ENCODE data around the gene CDK5RAP1.
"Not testable (repeated sequence)": the region's sequence is repeated elsewhere in the genome, so short reads cannot be mapped to it uniquely, and the experiment has no call there.

The CDK5RAP1 gene

DNA sequence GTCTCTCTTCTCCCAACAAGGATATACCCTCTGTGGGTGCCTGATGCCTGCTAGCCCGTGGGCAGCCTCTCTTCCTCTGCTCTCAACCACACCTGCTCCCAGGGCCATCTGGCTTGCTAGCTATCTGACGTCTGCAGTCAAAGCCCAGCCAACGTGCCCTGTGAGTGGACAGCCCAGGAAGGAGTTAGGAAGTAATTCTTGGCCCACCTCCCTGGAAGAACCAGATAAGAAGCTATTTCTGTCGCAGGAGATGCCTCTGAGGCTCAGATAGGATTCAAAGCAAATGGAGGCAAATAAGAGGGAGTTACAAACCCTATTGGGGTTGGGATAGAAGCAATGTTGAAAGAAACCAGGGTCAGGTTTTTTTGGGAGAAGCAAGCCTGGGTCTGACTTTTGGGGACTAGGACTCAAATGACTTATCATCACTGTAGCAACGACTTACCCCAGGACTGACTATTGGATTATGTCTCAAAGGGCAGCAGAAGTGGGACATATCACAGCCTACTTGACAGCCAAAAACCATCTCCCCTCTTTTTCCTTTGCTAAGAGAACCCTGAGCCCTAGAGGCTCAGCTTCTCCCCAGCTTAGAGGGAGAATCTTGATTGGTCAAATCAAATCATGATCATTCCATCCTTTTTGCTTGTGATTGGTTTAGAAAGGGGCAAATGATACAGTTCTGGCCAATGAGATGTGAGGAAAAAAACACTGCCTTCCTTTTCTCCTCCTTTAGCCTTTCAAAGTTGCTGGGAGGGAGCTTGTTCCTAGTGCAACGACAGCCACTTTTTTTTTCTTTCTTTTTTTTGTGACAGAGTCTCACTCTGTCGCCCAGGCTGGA lies 18.0 kb upstream of the CDK5RAP1 start:
- DNase-seq (ENCODE audit: low spot score), result no peak

DNA sequence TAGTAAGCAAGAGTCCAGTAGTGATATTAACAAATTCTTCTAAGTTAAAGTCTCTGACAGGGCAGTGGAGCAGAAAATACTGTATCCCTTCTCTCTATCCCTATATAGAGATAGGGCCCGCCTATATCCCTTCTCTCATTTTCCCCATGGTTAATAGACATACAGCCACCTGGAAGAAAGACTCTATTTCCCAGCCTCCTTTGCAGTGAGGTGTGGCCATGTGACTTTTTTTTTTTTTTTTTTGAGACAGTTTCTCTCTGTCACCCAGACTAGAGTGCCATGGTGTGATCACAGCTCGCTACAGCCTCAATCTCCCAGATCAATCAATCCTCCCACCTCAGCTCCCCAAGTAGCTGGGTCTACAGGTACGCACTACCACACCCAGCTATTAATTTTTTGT lies 16.7 kb upstream of the CDK5RAP1 start:
- DNase-seq (ENCODE audit: low spot score), result no peak

GRCh38 chr20:33415948-33416347 lies 14.6 kb upstream of the CDK5RAP1 start:
- DNase-seq (ENCODE audit: low spot score), result peak; percentile 36

DNA sequence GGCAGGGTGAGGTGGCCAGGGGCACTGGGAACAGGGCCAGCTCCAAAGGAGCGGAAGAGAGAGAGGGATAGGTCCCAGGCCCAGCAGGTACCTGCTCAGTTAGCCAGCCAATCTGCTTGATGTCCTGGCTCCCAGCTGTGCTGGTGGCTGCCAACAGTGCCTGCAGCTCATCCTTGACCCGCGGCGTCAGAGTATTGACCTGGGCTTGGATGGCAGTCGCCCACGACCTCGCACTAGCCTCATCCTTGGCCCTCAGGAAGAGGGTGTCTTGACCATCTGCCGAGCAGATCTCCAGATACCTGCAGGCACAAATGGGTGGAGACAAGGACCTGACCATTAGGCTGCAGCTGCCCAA lies 11.1 kb upstream of the CDK5RAP1 start:
- no peak for DNase-seq (ENCODE audit: low spot score)

DNA sequence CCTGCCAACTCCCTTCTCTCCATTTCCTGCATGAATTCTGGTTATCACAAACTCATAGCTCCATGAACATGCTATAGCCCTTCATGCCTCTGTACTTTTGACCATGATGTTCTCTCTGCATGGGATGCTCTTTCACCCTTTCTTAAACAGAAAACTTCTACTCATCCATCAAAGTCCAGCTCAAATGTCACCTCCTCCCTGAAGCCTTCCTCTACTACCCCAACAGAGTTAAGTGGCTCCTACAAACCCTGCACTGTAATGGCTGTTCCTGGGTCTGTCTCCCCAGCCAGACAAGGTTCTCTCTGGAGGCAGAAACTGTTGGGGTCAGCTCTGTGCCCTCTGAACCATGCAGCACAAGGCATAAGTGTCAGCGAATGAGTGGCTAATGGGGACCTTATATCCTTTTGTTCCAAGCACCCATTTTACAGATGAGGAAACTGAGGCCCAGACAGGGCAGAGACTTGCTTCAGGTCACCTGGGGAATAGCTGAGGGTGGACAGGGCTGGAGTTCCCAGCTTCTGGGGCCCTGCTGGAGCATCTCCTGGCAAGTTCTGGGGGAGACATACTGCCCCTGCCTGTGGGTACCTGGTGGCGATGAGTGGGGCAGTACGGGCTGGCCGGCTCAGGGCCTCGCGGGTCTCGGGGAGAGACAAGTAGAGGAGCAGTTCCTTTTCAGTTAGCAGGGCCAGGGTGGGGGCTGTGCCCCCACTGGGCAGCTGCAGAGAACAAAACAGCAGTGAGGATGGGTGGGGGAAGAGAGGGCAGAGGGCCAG lies 10.6 kb upstream of the CDK5RAP1 start:
- no peak for DNase-seq (ENCODE audit: low spot score)

DNA sequence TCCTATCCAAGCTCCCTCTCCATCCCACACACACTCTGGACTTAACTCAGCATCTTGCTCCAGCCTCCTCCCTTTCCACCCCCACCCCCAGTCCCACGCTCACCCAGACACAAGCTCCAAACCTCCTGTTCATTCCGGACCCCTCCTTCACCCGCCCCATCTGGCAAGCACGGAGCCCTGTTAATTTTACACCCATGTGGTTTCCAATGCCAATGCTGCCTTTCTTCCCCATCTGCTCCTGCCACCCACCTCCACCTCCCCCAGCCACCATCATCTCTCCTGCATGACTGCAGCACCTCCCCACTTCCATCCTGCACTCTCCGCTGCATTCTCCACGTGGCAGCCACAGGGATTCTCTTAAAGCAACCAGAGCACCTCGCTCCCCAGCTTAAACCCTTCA lies 9.9 kb upstream of the CDK5RAP1 start:
- DNase-seq (ENCODE audit: low spot score), result no peak

- no peak for DNase-seq (ENCODE audit: low spot score)
Observed at GRCh38 chr20:33410081-33410742, 8.9 kb upstream of the CDK5RAP1 start.

DNA sequence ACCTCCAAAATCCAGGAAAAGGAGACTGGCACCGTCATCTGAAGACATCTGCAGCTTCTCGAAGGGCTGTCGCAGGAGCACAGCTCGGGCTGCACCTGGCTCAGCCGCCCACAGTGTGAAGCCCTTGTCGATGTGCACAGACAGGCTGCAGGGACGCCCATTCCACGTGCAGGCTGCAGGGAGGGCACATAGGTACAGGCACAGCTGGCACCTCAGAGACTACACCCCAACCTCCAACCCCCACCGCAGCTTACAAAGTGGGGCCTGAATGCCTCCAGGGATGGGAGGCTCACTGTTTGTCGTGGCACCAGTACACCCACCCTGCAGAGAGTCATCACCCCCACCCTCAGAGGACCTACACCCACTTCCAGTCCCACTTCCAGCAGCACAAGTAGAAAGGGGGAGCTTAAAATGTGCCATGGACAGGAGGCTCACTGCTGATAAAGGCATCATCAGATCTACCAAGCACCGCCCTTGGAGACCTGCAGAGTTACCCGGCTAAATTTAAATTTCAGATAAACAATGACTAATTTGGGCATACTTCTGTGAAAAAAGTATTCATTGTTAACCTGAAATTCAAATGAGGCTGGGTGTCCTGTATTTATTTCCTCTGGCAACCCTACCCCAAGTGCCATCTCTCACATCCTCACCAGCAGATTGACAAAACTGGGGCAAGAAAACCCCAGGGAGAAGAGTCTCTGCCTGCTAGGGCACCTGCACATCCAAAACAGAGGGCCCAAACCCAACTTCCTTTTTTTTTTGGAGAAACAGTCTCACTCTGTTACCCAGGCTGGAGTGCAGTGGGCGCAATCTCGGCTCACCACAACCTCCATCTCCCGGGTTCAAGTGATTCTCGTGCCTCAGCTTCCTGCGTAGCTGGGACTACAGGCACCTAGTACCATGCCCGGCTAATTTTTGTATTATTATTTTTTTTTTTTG lies 7.7 kb upstream of the CDK5RAP1 start:
- peak; percentile 88 for DNase-seq (ENCODE audit: low spot score)

GRCh38 chr20:33408313-33408712 lies 7.0 kb upstream of the CDK5RAP1 start:
- no peak for DNase-seq (ENCODE audit: low spot score)

DNA sequence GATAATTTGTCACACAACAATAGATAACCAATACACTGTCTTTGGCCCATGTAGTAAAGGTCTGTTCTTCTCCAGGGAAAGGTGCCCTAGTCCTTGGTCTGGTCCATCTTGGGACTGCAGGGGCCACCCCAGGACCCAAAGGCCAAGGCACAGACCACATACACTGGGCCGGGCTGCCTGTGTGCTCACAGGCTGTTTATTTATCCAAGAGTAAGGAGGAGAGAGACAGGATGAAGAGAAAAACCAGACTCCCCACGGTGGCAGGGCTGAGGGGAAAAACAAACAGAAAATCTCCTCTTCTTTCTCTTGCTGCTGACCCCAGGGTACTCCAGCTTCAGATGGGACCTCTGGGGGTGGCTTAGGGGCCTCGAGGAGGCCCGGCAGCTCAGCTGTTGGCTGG lies 6.5 kb upstream of the CDK5RAP1 start:
- DNase-seq (ENCODE audit: low spot score), result no peak

- no peak for DNase-seq (ENCODE audit: low spot score)
Observed at GRCh38 chr20:33407251-33407650, 5.9 kb upstream of the CDK5RAP1 start.

DNA sequence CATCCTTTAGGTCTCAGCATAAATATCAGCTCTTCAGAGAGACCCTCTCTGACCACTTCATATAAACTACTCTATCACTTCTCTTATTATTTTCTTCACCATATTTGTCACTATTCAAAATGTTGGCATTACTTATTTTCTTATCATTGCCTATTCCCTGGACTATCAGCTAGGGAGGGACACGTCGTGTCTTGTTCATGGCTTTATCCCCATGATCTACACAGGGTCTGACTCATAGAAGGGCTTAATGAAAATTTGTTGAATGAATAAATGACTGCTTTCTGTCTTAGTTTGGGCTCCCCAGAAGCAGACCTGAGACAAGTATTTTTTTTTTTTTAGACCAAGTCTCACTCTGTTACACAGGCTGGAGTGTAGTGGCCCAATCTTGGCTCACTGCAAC lies 3.0 kb upstream of the CDK5RAP1 start:
- DNase-seq (ENCODE audit: low spot score), result no peak

DNA sequence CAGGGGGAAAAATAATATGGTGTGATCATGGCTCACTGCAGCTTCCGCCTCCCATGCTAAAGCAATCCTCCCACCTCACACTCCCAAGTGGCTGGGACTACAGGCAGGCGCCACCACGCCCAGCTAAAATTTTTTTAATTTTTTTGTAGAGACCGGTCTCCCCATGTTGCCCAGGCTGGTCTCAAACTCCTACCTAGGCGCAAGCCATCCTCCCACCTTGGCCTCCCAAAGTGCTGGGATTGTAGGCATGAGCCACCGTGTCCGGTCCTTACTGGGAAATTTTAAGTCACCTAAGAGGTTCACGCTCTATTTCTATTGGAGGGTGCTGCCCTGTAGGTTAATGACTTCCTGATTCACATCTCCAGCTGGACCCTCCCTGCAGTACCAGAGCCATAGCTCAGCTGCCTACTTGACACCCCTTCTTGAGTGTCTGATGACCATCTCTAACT lies 626 bp upstream of the CDK5RAP1 start:
- no peak for DNase-seq (ENCODE audit: low spot score)

- DNase-seq (ENCODE audit: low spot score), result peak; percentile 40
Observed at GRCh38 chr20:33400812-33401183, 521 bp downstream of the CDK5RAP1 start.

DNA sequence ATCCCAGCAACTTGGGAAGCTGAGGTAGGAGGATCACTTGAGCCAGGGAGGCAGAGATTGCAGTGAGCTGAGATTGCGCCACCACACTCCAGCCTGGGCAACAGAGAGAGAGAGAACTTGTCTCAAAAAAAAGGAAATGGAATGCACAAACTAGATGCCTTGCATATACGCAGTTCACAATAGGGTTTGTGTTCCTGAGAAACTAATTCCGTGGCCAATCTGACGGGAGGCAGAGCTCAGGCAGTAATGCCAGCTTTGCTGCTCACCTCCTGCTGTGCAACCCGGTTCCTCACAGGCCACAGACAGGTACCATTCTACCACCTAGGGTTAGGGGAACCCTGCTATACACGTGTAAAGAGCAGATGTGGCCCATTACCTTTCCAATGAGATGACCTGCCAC lies 1.4 kb downstream of the CDK5RAP1 start:
- no peak for DNase-seq (ENCODE audit: low spot score)

DNA sequence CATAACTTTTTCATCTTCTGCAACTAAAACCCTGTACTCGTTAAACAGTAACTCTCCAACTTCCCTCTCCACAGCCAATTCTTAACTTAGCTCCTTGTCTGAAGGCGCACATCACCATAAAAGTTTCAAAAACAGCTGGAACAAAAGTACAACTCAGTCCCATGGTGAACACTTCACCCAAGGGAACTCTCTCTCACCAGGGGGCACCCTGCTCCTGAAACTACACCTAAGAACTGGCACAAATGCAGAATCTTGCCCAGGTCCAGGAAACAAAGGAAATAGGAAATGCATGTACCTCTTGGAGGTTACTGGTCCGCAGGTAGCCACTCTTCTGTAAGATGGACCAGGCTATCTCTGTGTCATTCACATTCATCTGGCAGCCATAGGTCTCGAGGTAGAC lies 6.6 kb downstream of the CDK5RAP1 start:
- no peak for DNase-seq (ENCODE audit: low spot score)

GRCh38 chr20:33393609-33394008 lies 7.7 kb downstream of the CDK5RAP1 start:
- no peak for DNase-seq (ENCODE audit: low spot score)

DNA sequence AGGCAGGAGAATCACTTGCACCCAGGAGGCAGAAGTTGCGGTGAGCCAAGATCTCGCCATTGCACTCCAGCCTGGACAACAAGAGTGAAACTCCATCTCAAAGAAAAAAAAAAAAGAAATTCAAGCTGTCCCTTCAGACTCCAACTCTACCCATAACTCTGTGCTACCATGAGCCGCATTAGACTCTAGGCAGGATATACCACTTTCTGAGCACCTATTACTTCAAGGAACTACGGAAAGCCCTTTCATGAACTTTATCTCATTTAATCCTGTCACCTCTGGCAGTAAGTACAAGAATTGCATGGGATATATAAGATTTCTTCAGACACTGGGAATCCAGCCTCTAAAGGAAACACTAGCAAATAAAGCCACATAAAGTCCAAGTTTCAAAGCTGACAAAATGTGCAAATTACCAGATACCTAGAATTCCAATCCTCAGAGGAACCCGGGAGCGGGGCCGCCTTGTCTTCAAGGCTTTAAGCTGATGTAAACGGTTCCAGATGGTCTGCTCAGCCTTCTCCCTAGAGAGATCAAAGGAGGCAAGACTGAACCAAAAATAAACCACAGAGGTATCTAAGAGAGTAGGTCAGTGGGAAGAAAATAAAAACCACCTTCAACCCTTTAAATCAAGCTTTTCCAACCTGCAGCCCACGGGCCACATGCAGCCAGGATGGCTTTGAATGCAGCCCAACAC lies 9.4 kb downstream of the CDK5RAP1 start:
- DNase-seq (ENCODE audit: low spot score), result no peak

- not testable (repeated sequence) for DNase-seq (ENCODE audit: low spot score)
Observed at GRCh38 chr20:33389326-33389725, 12.0 kb downstream of the CDK5RAP1 start.

GRCh38 chr20:33388268-33388667 lies 13.1 kb downstream of the CDK5RAP1 start:
- DNase-seq (ENCODE audit: low spot score), result no peak

- DNase-seq (ENCODE audit: low spot score), result no peak
Observed at GRCh38 chr20:33387177-33387576, 14.1 kb downstream of the CDK5RAP1 start.

All from germinal center (tissue), 1 donor.